Activated effector memory CD4-positive, alpha-beta T cell treated with anti-CD3 and anti-CD28 coated beads, Interleukin-2, amount 50 U/mL, for 16 hours (primary cell): ENCODE results near the gene TCTN1.
"Not testable (repeated sequence)": the region's sequence is repeated elsewhere in the genome, so short reads cannot be mapped to it uniquely, and the experiment has no call there.

Source experiments
- DNase-seq: peaks from one replicate; pipeline ENCODE4 v3.0.0-alpha.2; 2020

Gene TCTN1

DNA sequence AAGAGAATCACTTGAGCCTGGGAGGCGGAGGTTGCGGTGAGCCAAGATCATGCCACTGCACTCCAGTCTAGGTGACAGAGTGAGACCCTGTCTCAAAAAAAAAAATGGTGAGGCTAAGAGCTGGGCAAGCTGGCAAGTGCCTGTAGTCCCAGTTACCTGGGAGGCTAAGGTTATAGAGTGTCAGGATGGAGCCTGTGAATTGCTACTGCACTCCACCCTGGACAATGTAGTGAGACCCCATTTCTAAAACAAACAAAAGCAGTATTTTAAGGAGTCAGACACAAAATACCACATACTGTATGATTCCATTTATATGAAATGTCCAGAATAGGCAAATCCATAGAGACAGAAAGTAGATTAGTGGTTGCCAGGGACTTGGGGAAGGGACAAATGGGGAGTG lies 26.8 kb upstream of the TCTN1 start:
- not testable (repeated sequence) for DNase-seq

DNA sequence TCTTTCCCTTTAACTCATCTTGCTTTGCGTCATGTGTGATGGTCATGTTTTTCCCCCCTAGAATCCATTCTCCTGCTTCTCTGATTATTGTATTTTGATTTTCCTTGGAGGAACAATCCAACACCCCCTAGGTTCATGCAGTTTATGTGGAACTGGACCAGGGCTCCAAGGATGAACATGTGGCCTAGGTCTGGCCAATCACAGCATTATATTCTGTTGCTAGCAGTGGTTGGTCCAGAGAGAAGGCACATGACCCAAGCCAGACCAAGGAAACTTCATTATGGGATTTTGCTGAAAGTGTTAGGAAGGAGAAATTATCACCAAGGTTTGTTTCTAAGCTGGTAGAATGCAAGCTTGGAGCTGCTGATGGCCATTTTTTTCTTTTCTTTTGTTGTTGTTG lies 23.9 kb upstream of the TCTN1 start:
- no peak for DNase-seq

DNA sequence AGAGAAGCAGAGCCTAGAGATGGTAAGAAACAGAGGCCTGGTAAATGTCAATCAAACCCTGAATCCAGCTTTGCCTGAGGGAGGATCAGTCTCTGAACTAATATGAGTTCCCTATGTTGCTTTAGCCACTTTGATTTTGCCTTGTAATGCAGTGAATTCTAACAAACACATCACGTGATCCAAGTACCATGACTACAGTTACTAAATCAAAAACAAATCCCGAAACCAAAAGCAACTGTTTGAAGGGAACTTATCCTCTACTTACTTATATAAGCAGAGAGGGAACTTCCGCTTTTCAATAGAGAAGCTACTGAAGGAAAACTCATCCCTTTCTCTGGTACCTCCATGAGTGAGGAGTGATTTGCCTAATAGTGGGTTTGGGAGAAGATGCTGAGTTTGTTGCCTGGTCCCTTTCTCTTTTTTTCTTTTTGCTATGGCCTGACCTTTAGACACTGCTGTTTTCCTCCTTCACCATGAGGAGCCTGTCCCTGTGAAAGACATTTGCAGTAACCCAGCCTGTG lies 23.1 kb upstream of the TCTN1 start:
- DNase-seq = no peak

DNA sequence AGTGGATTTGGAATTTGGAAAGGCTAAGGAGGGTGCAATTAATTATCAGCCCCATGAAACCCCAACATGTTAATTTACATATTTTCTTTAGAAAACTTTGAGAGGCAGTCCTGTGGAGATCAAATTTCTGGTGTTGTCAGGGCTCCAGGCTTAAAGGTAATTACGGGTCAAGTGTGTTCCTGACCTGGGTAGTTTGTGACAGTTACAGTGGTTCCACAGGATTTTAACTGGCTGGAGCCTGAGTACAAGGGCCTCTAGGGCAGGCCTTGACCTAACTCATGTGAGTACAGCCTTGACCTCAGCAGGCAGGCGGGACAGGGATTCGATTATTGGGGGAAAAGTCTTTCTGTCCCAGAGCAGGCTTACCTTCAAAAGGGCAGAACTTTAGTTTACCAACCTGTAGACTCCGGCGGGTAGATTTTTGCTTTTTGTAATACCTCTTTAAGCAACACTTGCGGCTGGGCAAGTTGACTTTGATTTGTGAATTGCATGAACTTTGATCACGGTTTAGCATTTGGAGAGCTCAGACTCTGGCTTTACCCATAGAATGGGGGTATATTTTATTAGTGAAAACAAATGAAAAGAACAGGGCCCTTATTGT lies 22.4 kb upstream of the TCTN1 start:
- DNase-seq = no peak

DNA sequence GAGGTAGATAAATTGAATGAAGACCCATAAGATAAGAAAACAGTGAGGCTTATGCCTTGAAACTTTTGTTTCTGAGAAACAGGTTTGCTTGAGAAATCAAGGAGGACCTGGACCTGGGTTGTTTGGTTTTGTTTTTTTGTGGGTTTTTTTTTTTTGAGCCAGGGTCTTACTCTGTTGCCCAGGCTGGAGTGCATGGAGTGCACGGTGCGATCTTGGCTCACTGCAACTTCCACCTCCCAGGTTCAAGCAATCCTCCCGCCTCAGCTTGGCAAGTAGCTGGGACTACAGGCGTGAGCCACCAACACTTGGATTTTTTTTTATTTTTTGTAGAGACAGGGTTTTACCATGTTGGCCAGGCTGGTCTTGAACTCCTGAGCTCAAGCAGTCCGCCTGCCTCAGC lies 21.9 kb upstream of the TCTN1 start:
- DNase-seq = no peak

DNA sequence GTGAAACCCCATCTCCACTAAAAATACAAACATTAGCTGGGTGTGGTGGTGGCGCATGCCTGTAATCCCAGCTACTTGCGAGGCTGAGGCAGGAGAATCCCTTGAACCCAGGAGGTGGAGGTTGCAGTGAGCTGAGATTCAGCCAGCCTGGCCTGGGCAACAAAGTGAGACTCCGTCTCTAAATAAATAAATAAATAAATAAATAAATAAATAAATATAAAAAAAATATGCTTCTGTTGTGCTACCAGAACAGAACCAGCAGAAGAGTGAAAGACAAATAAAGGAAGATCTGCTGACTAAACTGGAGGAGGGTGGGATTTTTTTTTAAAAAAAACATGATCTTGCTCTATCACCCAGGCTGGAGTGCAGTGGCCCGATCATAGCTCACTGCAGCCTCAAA lies 21.0 kb upstream of the TCTN1 start:
- not testable (repeated sequence) for DNase-seq

DNA sequence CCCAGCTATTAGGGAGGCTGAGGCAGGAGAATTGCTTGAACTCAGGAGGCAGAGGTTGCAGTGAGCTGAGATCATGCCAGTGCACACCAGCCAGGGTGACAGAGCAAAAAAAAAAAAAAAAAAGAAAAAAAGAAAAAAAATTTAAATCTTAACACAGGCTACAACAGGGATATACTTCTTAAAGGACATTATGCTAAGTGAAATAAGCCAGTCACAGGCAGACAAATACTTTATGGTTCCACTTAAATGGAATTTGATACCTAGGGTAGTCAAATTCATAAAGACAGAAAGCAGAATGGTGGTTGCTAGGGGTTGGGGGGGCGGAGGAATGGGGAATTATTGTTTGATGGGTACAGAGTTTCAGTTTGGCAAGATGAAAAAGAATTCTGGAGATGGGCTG lies 16.0 kb upstream of the TCTN1 start:
- no peak for DNase-seq

DNA sequence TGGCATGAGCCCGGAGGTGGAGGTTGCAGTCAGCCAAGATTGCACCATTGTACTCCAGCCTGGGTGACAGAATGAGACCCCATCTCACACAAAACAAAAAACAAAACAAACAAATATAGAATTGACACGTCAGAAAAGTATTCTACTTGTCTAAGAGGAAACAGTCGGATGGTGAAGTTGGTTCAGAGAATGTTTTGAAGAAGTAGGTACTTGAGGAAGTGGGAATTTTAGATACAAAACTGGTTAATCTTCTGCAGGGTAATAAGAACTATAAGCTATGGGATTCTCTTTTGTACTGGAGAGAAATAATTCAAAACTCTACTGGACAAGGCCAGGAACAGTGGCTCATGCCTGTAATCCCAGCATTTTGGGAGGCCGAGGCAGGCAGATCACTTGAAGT lies 14.6 kb upstream of the TCTN1 start:
- DNase-seq = no peak

DNA sequence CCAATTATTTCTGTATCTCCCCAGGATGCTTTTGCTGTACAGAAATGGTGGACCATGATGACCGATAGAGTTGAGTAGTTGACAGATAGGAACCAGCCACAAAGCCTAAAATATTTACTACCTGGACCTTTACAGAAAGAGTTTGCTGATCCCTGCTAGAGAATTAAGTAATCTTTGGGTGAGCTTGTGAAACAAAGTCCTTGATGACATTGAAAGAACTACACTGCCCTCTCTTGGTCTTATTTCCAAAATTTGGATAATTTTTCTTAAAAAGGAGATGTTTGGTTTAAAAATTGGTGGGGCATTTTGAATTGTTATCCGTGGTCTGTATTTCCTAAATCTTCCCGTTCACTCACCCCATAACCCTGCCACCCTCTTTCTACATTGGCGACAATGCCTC lies 13.7 kb upstream of the TCTN1 start:
- DNase-seq = no peak

DNA sequence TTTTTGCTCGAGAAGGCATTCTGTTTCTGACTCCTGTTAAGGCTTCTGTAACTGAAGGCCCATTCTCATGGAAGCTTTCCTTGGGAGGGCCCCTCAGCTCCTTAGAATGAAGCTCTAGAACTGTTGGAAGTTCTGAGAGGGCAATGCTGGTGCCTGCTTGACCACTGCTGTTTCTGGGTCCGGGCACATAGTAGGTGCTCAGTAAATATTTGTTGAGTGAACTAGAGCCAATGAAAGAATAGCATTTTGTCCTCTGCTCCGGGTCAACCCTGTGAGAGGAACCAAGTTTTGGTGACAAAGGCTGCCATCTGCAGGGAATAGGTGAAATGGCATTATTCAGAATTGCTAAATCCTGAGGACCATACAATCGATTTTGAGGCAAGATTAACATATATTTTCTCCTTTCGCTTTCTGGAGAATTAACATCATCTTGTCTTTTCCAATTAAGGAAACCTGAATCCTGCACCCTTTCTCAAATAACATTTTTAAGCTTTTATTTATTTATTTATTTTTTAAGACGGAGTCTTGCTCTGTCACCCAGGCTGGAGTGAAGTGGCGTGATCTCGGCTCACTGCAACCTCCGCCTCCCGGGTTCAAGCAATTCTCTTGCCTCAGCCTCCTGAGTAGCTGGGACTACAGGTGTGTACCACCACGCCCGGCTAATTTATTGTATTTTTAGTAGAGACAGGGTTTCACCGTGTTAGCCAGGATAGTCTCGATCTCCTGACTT lies 11.7 kb upstream of the TCTN1 start:
- peak; percentile 75 for DNase-seq

DNA sequence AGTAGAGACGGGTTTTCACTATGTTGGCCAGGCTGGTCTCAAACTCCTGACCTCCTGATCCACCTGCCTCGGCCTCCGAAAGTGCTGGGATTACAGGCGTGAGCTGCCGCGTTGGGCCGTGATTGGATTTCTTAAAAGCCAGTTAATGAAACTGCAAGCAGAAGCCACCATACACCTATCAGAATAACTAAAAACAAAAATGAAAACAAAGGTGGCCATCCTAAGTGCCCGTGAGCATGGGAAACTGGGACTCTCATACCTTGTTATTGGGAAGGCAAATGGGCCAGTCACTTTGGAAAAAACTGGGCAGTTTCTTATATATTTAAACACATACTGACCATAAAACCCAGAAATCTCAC lies 7.7 kb upstream of the TCTN1 start:
- DNase-seq = peak; percentile 19

DNA sequence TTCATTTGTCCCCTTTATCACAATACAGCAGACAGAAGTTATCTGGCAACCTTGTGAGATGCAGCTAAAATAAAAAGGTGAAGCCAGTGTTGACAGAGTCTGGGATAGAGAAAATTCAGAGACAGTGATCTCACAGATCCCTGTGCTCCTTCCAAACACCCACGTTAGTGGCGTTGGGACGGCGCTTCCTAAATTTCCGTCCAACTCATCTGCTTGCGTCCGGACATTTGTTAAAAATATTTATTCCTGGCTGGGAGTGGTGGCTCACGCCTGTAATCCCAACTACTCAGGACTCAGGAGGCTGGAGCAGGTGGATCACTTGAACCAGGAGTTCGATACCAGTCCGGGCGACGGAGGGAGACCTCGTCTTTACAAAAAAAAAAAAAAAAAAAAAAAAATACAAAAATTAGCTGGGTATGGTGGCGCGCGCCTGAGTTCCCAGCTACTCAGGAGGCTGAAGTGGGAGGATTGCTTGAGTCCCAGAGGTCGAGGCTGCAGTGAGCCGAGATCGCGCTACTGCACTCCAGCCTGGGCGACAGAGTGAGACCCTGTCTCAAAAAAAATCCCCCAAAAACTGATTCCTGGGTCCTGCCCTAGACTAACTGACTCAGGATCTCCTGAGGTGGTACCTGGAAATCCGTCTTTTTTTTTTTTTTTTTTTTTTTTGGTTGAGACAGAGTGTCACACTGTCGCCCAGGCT lies 708 bp upstream of the TCTN1 start:
- no peak for DNase-seq

DNA sequence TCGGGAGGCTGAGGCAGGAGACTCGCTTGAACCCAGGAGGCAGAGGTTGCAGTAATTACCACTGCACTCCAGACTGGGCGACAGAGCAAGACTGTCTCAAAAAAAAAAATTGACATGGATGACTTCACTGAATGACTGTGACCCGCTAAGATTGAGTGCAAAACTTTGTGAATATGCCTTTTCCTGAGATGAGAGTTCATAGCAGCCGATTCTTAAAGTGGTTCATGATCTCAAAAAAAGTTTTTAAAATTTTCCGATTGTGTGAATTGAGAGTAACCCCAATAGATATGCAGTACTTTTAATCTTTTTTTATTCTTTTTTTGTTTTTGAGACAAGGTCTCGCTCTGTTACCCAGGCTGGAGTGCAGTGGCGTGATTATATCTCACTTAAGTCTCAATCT lies 1.2 kb downstream of the TCTN1 start:
- DNase-seq = no peak

DNA sequence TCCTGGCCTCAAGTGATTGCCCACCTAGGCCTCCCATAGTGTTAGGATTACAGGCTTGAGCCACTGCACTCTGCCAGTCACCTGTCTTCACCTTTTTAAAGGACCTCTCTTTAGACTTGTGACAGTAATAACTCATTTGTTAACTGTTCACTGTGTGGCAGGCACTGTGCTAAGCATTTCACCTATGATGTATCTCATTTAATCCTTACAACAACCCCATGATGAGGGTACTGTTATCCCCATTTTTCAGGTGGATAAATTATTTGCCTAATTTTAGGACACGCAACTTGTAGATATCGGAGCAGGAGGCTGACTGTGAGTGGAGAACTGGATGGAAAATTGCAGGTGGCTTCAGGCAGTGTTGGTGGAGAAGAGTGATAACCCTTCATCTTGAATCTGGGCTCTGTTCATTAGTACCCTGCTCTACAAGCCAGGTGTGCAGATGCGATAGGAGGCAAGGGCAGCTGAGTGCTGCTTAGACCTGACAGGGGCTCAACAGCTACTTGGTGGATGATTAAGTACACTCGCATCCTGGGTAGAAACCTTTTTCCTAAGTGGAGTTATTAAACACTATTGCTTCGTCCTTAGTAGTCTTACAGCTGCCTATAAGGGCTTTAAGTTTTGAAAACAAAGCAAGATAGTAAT lies 2.7 kb downstream of the TCTN1 start:
- DNase-seq = no peak

DNA sequence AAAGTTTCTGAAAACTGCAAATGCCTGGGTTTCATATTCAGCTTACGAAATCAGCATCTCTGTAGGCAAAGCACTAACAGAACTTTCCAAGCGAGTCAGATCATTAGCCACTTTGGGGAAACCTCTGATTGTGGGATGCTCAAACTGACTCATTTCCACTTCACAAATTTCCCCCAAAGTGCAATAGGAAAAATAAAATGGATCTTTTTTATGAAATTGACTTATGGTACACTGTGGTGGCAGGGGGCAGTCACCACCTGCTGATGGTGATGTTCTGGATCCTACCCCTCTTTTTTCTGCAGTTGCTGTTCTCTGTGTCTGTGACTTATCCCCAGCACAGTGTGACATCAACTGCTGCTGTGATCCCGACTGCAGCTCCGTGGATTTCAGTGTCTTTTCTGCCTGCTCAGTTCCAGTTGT lies 5.6 kb downstream of the TCTN1 start:
- DNase-seq = peak; percentile 67

DNA sequence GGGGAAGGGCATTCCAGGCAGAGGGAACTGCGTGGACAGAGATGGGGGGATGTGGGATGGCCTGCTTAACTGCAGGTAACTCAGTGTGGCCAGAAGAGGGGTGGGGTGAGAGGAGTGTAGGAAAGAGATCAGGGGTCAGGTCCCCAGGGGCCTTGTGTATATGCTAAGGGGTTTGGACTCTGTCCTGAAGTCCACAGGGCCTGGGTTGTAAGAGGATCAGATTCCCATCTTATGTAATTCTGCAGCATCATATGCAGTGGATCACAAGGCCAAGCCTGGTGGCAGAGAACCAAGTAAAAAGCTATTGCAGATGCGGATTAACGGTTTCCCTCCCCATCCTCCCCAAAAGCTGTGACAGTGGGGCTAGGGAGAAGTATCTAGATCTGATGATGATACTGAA lies 8.7 kb downstream of the TCTN1 start:
- DNase-seq = no peak

DNA sequence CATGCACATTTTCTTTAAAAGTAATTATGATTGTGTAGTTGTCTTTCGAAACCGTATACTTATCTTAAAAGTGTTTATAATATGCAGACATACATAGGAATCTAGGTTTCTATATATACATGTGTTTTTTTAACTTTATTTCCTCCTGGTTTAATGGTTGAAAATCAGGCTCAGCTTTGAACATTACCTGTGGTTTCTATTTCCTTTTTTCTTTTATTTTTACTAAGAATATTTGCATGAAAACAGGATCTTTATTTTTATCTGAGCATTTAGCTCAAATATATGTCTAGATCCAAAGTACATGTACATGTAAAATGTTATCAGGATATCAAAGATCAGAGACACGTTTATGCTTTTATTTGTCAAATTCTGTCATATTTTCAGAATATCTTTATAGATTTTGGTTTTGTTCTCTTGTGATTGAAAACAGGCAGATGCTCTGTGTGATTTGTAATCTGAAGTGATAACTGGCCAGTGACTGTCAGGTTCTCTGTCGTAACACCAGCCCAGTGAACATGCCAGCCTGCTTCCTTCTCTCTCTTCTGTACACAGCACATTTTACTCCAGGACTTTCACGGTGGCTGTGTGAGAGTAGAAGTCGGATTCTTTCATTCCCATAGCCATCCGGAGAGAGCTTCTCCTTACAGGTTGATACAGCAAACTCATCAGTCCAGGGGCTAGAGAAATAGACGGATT lies 13.7 kb downstream of the TCTN1 start:
- no peak for DNase-seq

DNA sequence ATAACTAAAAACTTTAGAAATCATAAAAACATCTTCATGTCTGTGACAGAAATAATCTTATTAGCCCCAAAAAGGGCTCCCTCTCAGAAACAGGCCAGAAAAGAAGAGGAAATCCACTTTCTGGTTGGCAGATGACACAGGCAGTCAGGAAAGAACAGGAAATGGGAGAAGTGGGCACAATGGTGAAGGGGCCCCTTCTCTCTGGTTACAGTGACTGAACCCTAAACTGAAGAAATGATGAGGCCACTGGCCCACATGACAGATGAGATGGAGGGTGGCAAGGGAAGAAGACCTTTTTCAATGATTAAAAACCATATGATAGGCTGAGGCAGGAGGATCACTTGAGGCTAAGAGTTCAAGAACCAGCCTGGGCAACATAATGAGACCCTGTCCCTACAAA lies 21.1 kb downstream of the TCTN1 start:
- DNase-seq = peak; percentile 3

DNA sequence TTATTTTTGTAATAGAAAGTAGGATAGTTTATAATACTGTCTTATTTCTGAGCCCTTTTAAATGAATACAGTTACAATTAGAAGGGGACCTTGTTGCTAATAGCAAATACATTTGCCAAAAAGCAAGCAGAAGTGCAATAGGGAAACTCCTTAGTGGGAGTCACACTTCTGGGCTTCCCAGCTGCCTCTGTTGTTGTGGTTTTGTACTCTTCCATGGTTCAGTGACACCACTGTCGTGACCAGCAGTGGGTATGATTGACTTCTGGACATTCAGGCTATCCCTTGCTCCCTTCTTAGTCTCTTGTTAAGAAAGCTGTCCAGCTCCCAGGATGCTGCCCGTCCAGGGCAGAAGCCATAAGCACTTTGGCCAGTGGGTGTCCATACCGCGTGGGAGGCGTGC lies 22.6 kb downstream of the TCTN1 start:
- no peak for DNase-seq

DNA sequence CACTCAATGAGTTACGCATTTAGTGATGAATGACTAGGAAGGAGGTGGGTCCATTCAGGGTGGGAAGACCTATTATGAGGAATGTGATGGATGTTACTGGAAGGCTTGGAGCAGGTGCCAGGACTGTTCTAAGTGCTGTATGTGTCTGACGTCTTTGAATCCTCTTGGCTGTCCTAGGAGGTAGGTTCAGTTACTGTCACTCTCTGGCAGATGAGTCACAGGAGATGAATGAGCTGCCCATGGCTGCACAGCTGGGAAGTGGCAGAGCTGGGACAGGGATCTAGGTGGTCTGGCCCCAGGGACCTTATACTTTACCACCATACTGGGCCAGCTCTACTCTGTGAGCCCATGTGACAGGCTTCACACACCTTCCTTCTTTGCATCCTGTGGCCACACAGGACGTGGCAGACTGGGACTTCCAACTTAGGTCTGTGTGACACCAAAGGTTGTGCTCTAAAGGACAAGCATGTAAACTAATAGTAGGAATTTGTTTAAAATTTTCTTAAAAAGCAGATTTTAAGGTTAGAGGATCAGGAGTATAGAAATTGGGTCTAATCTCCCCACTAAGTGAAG lies 24.0 kb downstream of the TCTN1 start:
- peak; percentile 3 for DNase-seq

DNA sequence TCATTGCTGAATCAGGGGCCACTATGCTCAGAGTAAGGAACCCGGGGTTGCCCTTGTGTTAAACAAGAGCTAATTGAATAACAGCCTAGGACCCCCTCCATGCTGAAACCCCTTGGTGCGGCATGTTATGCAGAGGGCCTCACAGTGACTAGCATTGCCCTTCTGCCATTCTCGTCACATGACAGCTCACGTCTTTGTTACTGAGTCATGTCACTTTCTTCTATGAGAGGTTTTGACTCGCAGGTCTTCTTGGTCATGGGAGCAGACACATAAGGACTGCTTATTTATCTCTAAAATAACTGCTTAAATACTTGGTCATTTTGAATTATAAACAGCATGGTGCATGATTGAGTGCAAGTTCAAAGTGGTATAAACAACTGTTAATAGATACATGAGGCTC lies 24.9 kb downstream of the TCTN1 start:
- no peak for DNase-seq

DNA sequence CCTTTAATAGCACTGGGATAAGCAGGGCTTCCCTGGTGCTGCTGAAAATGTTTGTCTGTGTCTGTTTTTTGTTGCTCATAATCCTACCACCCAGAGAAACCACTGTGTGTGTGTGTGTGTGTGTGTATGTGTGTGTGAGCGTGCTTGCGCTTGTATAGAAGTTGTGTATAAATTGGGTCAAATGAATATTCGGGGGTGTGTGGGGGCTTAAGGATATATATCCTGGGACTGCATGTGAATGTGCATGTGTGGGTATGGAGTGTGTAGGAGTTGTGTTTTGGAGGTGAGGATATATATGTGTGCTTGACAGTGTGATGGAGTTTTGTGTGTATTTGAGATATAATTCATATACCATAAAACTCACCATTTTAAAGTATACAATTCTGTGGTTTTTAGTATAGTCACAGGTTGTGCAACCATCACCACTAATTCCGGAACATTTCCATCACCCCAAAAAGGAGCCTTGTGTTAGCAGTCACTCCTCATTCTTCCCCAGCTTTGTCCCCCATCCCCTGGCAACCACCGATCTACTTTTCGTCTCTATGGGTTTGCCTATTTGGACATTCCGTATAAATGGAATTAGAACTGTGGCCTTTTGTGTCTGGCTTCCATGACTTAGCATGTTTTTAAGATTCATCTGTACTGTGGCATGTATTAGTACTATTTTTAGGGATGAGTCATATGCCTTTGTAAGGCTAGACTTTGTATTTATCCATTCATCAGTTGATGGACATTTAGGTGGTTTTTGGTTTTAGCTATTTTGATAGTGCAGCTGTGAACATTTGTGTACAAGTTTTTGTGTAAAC lies 25.6 kb downstream of the TCTN1 start:
- DNase-seq = no peak
